Prostate gland (tissue), 2 donors: ENCODE results near the gene CLRN3.

Source experiments
- POLR2A ChIP-seq: fragments of 450-650 bp; IDR thresholded peaks from one replicate; pipeline ENCODE4 v1.6.1; 2016; ENCODE audit warnings: antibody characterized with exemption, mild to moderate bottlenecking
- POLR2AphosphoS5 ChIP-seq: sonication (generic); formaldehyde crosslinking; IDR thresholded peaks from one replicate; pipeline ENCODE4 v1.6.1; 2017; ENCODE audit warnings: antibody characterized with exemption
- TF ChIP-seq, protein P1 (sequence below), 4 experiments: fragments of 200-600 bp in 2 of 4; fragments of 450-650 bp in 2 of 4; sonication (generic) in 2 of 4; IDR thresholded peaks; 1 replicate in 3 of 4; 2 replicates in 1 of 4; pipeline ENCODE4 v1.5.1; 2016 to 2019; ENCODE audit warnings: antibody characterized with exemption in 4 of 4, mild to moderate bottlenecking in 2 of 4, moderate library complexity in 2 of 4

DNA sequence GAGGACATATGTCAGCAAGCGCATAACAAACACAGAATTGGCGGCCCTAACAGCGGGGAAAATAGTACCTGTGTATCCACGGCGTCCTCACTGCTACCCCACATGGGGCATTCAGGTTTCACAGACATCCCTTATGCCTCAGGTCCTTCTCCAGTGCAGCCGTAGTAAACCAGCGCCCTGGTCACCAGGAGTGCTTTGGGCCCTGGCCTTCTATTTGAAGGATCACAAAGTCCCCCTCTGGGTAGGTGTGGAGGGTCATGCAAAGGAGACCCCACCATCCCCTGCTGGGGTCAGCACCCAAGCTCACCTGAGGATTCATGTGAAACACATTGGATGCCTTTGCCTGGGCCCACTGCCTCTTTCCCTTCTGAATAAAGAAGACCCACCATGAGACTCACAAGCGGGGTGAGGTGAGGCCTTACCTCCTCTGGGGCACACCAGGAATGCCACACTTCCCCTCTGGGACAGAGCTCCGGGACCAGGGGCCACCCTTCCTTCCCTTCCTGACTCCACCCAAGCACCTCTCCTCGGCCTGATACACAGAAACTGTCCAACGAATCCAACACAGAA lies 18.8 kb downstream of the CLRN3 start:
- TF ChIP-seq POLR2AphosphoS5 (no peak), POLR2A (no peak)
- TF ChIP-seq, protein P1, sequence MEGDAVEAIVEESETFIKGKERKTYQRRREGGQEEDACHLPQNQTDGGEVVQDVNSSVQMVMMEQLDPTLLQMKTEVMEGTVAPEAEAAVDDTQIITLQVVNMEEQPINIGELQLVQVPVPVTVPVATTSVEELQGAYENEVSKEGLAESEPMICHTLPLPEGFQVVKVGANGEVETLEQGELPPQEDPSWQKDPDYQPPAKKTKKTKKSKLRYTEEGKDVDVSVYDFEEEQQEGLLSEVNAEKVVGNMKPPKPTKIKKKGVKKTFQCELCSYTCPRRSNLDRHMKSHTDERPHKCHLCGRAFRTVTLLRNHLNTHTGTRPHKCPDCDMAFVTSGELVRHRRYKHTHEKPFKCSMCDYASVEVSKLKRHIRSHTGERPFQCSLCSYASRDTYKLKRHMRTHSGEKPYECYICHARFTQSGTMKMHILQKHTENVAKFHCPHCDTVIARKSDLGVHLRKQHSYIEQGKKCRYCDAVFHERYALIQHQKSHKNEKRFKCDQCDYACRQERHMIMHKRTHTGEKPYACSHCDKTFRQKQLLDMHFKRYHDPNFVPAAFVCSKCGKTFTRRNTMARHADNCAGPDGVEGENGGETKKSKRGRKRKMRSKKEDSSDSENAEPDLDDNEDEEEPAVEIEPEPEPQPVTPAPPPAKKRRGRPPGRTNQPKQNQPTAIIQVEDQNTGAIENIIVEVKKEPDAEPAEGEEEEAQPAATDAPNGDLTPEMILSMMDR (IDR thresholded peaks at IDR 0.05) = no peak
